NCI-H2196 treated with DMSO at 0.1 percent for 48 hours (cell line): Measurements from ENCODE around the gene PANX3.

Source experiments
- DNase-seq: peaks from one replicate; lab custom pipeline; 2025; ENCODE audit not compliant: unreplicated experiment; lab: John Stamatoyannopoulos, UW

PANX3 gene

DNA sequence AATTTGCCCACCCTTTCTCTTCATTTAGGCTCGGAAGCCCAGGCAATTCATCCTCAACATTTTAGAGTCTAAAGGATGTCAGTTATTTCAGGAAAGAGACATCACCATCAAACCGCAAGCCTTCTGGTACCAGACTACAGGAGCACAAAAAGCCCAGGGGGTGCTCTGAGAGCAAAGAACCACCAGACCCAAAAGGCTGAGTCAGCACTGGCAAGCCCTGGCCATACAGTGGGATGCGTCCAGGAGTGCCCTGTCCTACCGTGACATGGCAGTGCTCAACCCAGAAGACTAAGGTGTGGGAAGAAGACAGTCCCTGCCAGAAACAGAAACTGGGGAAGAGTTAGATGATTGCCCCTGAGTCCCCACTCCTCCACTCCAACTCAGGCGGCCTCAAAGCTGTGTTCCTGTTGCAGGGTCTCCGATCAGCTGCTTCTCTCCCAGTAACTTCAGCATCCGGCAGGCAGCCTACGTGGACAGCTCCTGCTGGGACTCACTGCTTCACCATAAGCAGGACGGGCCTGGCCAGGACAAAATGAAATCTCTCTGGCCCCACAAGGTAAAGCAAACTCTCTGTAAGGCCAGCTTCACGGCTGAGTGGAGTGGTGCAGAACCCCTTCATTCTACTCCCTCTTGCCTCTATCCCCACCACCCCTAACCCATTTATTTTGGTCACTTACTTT, 1.5 kb downstream of the PANX3 start:
- no peak for DNase-seq

DNA sequence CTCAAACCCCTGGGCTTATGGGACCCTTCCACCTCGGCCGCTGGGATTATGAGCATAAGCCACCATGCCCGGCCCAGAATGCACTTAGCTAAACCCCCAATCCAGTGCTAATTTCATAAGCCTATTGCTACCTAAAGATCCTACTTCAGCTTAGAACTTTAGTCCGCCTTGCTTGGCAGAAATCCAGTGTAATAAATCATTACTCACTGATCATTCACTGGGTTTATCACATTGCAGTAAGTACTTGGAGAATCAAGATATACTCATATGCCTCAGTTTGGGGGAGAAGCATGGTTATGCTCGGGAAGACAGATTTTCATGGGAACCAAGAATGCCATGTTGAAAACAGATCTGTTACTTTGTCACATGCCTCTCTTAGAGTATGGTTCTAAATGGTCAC, 7.6 kb downstream of the PANX3 start:
- DNase-seq, result no peak

DNA sequence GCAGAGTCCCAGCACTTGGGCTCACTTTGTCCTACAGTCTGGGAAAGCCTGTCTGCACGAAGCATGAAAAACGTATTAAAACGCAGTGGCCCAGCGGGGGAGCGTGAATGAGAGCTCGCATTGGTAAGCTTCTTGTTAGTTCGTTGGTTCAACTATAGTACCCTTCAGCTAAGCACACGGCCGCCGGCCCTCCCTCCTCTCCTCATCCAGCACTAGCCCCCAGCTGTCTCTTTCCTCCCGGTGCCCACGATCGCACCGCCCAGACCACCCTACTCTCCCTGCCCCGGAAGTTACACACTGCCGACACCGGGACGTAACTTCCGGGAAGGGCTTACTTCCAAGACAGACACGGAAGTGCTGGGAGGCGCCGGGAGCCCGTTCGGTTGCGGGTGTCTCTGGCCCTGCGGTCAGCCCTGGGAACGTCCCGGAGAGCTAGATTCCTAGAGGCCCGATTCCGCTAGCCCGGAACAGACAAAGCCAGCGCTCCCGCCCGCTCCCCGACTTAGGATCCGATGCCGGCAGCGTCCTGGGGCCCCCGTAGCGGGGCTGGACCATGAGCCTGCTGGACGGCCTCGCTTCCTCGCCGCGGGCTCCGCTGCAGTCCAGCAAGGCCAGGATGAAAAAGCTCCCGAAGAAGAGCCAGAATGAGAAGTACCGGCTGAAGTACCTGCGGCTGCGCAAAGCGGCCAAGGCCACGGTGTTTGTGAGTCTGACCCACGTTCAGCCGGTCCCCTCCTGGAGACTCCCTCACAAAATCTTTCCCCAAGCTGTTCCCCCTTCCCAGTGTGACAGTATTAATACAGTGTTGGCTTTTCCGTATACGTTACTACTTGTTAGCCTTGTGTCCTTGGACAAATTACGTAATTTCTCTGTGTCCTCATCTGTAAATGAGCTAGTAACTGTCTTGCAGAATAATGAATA, 11.6 kb downstream of the PANX3 start, which contains the start of gene TBRG1:
Gene TBRG1, plus strand, starts transcription at position 334 of the 921 bp plus-strand sequence. Its CDS starts 220 bp downstream, at position 554.
- peak; percentile 69 for DNase-seq

DNA sequence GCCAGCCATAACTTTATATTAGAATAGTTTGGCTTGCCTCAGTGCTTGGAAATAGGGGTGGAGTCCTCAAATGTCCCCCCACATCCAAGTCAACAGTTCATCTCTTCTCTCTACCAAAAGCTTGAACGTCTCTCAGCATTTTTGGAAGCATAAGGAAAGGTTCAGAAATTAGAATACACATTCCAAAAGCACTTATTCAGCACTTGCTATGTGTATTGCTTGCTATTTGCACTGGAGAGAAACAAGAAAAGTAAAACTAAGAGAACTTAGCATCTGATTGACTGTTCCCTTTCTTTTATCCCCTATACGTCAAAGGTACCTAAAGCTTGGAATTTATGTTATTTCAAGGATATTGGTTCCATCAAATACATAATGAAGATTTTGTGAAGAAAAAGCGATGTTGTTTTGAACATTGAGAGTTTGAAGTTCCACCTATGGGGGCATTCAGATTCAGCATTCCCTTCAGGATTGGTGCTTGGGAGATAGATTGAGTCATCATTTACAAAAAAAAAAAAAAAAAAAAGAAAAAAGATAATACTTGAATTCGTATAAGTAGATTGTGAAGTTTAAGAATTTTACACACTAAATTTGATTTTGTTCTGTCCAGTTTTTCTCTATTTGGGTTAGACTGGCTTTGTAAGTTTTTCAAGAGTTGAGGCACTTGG, 12.8 kb downstream of the PANX3 start:
- no peak for DNase-seq

DNA sequence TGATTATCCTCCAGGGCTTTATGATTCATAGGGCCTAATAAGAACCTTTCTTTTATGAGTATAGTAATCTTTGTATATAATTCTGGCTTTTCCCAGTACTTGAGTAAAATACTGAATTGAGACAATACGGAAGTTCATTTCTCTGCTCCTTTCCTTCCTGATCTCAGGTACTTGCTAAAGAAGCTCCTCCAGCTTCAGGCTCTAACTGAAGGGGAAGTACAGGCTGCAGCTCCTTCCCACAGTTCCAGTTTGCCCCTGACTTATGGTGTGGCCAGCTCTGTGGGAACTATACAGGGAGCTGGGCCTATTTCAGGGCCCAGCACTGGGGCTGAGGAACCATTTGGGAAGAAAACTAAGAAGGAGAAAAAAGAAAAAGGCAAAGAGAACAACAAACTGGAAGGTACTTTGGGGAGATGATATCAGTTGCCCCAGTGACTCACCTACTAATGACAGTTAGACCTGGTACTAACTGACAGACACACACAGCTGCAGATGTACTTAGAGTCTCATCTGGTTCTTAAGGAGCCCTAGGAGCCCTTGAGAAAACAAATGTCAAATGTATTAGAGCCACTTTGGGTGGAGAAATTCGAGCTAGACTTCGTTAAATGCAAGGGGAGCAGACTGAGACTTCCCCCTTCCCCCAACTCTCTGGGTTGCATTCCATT, 14.4 kb downstream of the PANX3 start:
- no peak for DNase-seq

DNA sequence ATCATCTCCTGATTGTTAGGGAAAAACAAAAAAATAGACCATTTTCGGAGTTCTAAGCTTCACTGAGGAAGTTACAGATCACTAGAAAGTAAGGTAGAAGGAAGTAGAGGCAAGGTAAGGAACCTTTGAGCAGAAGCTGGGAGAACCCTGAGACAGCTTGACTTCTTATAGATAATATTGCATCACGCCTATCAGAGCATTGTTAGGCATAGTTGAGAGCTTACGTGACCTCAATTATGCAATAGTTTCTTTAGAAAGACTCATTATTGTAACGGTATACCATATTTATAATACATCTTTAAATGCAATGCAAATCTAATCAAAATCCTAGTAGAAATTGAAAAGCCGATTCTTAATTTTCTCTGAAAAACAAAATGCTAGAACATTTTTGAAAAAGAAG, 16.3 kb downstream of the PANX3 start:
- no peak for DNase-seq

DNA sequence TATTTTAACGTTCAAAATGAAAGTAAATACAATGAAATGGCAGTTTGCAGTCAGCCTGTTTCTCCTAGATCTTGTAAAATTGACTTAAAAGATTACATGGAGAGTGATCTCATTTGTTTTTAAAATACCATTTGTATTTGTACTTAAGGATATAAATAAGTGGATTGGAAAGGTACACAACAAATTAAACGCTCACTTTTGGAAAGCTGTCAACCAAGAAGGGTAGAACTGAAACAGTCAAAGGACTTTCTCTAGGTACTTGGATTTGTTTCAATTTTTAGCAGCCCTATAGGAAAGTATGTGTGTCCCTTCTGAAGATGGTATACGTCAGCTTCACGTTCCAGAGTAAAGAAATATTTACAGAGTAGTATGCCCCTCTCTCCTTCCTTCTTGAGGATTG, 18.7 kb downstream of the PANX3 start:
- DNase-seq, result no peak

DNA sequence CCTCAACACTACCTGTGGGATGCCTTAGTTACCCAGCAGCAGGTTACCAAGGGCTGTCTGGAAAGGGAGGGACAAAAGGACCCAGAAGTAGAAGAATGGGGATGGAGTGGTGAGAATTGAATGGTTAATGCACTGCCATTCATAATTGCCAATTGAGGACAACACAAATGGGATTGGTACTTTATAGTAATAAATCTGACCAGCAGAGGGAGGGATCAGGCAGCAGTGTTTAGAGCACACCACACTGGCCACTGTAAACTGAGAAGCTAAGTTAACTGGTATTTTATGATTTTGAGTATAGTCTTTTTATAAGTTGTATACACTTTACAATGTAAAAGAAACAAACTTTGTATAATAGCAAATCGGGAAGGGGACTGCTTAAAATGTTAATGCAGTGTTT, 22.1 kb downstream of the PANX3 start:
- no peak for DNase-seq

DNA sequence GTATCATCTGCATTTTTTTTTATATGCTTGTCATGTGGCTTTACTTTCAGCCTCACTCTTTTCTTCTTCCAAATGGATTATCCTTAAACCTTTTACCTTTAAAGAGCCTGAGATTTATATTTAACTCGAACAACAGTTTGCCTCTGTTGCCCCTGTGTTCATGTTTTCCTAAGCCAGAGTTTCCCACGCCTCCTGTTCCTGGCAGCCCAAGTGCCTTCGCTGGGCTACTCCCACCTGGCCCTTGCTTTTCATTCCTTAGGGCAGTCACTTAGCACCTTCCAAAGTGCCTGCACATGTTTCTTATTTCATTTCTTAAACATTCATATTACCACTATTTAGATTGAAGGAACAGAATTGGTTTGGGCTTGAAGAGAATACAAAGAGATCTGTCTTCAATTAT, 24.7 kb downstream of the PANX3 start:
- DNase-seq, result no peak

DNA sequence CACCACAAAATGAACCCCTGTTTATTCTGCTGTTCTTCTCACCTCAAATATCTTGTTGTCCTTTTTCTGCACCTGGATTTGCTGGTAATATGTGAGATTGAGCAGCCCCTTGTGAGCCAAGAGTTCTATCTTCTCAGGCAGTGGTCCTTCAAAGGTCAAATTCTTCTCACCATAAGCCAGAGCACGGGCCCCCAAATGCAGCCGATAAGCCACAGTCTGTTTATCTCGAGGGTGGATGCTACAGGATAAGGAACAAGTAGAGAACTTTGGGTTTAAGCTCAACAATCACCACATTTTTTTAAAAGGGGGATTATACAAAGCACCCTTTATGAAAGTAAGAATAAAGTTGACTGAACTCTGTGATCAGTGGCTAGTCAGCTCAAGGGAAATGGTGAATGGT, 27.3 kb downstream of the PANX3 start:
- no peak for DNase-seq

DNA sequence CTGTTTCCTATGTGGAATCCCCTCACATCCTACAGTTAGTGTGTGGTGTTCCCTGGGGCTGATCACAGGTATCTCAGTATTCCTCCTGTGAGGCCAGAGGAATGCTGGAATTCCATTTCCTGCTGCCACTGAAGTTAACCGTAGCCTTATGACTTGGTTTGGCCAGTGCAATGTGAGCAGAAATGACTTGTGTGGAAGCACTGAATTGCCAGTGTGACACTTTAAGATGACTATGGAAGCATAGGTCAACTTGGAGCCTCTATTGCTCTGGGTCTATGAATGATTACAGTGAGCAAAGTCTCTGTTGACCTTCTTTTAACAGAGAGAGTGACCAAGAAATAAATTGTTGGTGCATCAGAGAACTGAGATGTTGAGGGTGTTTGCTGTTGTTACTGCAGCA, 28.0 kb downstream of the PANX3 start:
- no peak for DNase-seq

DNA sequence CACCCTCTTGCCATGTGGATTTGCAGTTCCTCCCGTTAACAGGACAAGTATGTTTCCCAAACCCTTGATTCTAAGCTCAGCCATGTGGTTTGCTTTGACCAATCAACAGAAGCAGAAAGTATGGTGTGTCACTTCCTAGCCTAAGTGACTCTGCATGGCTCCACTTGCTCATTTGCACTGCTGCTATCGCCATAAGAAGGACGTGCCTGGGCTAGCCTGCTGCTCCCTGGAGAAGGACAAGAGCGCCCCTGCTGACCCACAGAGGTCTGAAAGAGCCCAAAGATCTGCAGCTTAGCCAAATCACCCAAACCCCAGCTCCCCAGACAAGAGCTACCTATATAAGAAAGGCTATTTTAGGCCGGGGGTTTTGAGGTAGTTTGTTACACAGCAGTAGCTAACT, 29.4 kb downstream of the PANX3 start:
- no peak for DNase-seq

DNA sequence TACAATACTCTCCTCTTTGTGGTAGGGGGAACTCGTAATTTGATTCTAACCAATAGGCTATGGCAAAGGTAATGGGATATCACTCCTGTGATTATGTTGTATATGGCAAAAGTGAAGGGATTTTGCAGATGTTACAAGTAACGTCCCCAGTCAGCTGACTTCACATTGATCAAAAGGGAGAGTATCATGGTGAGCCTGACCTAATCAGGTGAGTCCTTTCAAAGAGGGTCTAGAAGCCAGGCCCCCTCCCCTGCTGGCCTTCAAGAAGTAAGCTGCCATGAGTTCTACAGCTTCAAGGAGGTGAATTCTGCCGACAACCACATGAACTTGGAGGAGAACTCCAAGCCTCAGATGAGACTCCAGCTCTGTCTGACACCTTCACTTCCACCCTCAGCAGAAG, 31.4 kb downstream of the PANX3 start:
- DNase-seq, result no peak

DNA sequence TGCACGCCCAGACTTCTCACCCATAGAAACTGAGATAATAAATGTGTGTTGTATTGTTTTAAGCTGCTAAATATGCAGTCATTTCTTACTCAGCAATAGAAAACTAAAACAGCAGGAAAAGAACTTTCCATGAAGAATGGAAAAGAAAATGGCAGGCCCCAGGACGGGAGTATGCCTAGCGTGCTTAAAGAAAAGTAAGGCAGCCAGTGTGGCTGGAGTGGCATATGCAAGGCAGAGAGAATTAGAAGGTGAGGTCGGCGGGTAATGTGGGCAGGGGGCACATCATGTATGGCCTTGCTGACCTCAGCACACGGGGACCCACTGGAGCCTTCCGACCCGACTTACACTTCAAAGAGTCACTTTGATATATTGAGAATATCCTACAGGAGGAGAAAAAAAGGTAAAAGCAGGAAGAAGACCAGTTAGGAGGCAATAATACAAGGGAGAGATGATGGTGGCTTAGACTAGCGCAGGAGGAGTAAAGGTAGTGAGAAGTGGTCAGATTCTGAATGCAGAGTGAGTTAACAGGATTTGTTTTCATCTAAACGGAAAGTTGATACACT, 31.9 kb downstream of the PANX3 start:
- no peak for DNase-seq

DNA sequence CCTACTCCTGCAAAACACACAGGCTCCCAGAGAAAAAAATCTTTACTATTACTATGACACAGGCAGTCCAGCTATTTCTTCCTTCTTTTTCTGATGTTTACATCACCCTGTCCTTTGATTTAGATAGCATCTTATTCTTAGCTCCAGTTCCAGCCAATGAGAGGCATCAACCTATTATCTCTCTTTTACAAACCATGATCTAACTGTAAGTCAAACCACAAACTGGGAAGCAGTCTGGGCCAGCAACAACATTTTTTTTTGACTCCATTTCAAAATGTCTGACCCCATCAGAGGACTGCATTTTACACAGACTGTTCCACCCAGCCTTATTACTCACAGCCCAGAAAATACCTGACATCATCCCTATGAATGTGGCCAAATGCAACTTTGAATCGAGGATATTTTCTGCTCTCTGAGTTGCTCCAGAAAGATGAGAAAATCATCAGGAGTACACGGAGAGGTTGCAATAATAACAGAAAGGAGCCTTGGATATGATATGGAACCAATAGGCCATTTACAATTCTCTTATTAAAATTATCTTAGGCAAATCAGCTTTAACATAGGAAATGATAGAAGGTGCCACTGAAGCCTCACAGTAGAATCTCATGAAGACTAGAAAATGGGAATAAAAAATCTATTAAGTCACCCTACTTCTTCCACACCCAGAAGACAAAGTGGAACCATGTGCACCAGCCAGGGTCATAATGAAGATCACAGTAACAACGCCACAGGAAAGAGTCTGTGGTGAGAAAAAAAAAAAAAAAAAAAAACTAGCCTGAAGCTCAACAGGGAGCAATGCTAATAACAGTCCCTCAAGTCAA, 32.6 kb downstream of the PANX3 start:
- no peak for DNase-seq

DNA sequence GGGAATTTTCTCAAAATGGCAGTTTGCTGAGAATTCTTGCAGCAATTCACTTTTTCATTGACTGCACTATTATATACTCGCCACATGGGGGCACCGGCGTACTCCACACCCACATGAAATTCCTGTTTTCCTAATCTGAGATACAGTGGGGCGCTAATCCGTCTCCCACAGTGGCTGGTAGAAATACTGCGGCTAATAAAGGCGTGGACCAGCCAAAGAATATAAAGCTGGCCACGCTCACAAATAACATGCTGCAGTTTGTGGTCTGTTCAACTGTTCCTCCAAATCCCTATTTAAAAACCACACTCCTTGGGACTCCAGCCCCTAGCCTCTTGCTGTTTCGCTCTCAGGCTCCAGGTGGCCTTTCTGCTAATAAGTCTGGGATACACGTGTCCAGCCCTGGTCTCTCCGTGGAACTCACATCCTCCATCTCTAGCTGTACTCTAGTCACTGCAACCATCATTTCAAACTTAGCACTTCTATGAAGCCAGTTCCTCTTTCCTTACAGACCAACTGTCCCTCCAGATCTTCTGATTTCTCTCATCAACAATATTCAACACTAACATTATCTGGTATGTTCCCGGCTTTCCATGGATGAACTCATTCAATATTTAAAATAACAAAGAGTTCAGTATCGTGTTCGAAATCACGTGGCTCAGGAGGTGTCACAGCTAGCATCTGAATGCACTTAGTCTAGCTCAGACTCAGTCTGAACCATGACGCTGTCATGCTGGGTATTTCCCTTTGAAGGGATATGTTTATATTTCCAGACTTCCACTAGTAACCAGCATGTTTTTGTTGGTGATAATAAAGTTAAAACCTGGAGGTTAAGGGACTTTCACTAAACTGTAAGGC, 33.4 kb downstream of the PANX3 start:
- peak; percentile 80 for DNase-seq

DNA sequence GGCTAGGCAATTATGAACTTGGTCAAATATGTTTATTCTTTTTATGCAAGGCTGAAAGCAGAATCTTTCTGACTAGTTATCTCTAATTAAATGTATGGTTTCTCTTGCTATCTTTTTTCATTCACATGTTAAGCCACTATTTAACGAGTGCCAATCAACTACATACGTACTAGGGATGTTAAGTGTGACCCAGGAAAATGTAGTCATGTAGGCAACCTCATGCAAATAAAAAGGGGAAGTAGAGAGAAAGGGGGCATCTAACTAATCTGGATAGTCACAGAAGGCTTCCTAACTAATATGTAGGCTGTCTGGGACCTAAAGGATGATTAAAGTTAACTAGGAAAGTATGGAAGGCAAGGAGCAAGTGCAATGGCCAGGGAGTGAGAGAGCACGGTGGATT, 34.9 kb downstream of the PANX3 start:
- no peak for DNase-seq

DNA sequence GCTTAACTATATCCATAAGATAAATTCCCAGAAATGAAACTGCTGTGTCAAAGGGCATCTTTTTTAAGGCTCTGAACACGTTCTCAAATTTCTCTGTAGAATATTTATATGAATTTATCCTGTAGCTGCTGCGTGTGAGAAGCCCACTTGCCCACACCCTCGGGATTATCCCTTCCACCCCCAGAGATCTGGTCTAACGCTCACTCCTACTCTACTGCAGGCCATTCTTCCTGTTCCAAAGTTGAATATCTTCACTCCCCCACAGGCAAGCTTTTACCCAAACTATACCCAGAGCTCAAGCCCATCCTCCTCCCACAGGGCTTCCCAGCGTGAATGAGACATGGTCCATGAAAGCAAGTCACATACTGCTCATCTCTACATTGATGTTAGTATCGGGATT, 37.4 kb downstream of the PANX3 start:
- DNase-seq, result no peak
